Activated CD4-positive, alpha-beta T cell treated with anti-CD3 and anti-CD28 coated beads, Interleukin-2, amount 10 ng/mL, durations not matched to agents 7 days and 5 days (primary cell): ENCODE results near the gene UACA. TPM values are rescaled to one million over a fixed set of nuclear protein-coding genes. Genes with fewer than 3 reads are reported as not detected.

Experiments used
- CTCF ChIA-PET: fragments of 350-600 bp; sonication (Branson Sonifier 250); formaldehyde crosslinking; loops from one replicate; lab custom pipeline; 2021; ENCODE audit warnings: antibody characterized with exemption; lab: Charles Lee
- POLR2A ChIA-PET: fragments of 350-600 bp; sonication (Branson Sonifier 250); formaldehyde crosslinking; loops from one replicate; lab custom pipeline; 2021; ENCODE audit warnings: antibody characterized with exemption; lab: Charles Lee
- DNase-seq: peaks from one replicate; pipeline ENCODE4 v3.0.0-alpha.2; 2020
- H3K27ac Mint-ChIP-seq: one replicate; pipeline ENCODE4 v1.8.0; 2021; ENCODE audit warnings: mild to moderate bottlenecking, moderate library complexity, mixed read lengths
- H3K27me3 Mint-ChIP-seq: one replicate; pipeline ENCODE4 v1.8.0; 2021; ENCODE audit warnings: mixed read lengths
- H3K36me3 Mint-ChIP-seq: one replicate; pipeline ENCODE4 v1.8.0; 2021; ENCODE audit warnings: low read depth, mixed read lengths
- H3K4me1 Mint-ChIP-seq: one replicate; pipeline ENCODE4 v1.8.0; 2021; ENCODE audit warnings: mixed read lengths
- H3K4me3 Mint-ChIP-seq: one replicate; pipeline ENCODE4 v1.8.0; 2021; ENCODE audit warnings: mild to moderate bottlenecking, moderate library complexity, mixed read lengths
- H3K9me3 Mint-ChIP-seq: one replicate; pipeline ENCODE4 v1.8.0; 2021; ENCODE audit warnings: mixed read lengths
- total RNA-seq, 2 experiments: library from RNA; stranded (reverse); gene quantifications; one replicate each; pipeline ENCODE4 v1.2.3, GENCODE V29; 2021

UACA gene
- total RNA-seq, 2 experiments from 2014 or later, result 3.9 to 4.1 TPM

- Mint-ChIP-seq H3K4me3 (no peak overlapping the region), H3K4me1 (peaks cover 6% of the 10 kb centered on the region), H3K27me3 (peaks cover 44% of the 10 kb centered on the region), H3K36me3 (no peaks in the 10 kb centered on the region), H3K9me3 (no peaks in the 10 kb centered on the region), H3K27ac (no peak overlapping the region)
- POLR2A ChIA-PET, result no interaction called here
- no peak for DNase-seq
- CTCF ChIA-PET, result no interaction called here
These were observed 54.5 kb downstream of the UACA start for GRCh38 chr15:70708839-70709238.

- no peak overlapping the region for H3K4me3 Mint-ChIP-seq
- H3K4me1 Mint-ChIP-seq, result peaks cover 6% of the 10 kb centered on the region
- H3K9me3 Mint-ChIP-seq, result no peaks in the 10 kb centered on the region
- H3K27ac Mint-ChIP-seq, result no peak overlapping the region
- POLR2A ChIA-PET, result no interaction called here
- CTCF ChIA-PET, result interaction anchor here (0.6 kb wide), 1 partner anchor 131 kb away, joined by 4 read pairs; no protein-coding TSS in a partner anchor
- H3K36me3 Mint-ChIP-seq, result no peaks in the 10 kb centered on the region
- H3K27me3 Mint-ChIP-seq, result peaks cover 39% of the 10 kb centered on the region
- DNase-seq, result no peak
These were observed 55.6 kb downstream of the UACA start for GRCh38 chr15:70707686-70708300.

GRCh38 chr15:70704731-70705130 lies 58.6 kb downstream of the UACA start:
- POLR2A ChIA-PET, result no interaction called here
- Mint-ChIP-seq H3K27ac (no peak overlapping the region), H3K4me3 (no peak overlapping the region), H3K4me1 (no peaks in the 10 kb centered on the region), H3K27me3 (peaks cover 42% of the 10 kb centered on the region), H3K36me3 (no peaks in the 10 kb centered on the region), H3K9me3 (no peaks in the 10 kb centered on the region)
- CTCF ChIA-PET, result interaction anchor here (0.6 kb wide), 1 partner anchor 80 kb away, joined by 4 read pairs; no protein-coding TSS in a partner anchor
- DNase-seq, result no peak

GRCh38 chr15:70704166-70704565 lies 59.2 kb downstream of the UACA start:
- H3K27me3 Mint-ChIP-seq, result peaks cover 46% of the 10 kb centered on the region

GRCh38 chr15:70703096-70703878 lies 60.1 kb downstream of the UACA start:
- Mint-ChIP-seq H3K36me3 (no peaks in the 10 kb centered on the region), H3K27me3 (peaks cover 45% of the 10 kb centered on the region), H3K27ac (no peak overlapping the region), H3K4me3 (no peak overlapping the region), H3K4me1 (no peaks in the 10 kb centered on the region), H3K9me3 (no peaks in the 10 kb centered on the region)
- CTCF ChIA-PET, result interaction anchor here (0.6 to 0.7 kb wide), 2 partner anchors 9 to 1611 kb away, joined by 3 read pairs; no protein-coding TSS in a partner anchor
- POLR2A ChIA-PET, result no interaction called here
- no peak for DNase-seq

More at GRCh38 chr15:70704166-70704565, 59.2 kb downstream of the UACA start:
- H3K4me3 Mint-ChIP-seq, result no peak overlapping the region
- POLR2A ChIA-PET, result no interaction called here
- H3K4me1 Mint-ChIP-seq, result no peaks in the 10 kb centered on the region
- H3K9me3 Mint-ChIP-seq, result no peaks in the 10 kb centered on the region
- CTCF ChIA-PET, result interaction anchor here (0.6 to 0.7 kb wide), 2 partner anchors 81 to 1610 kb away, joined by 3 to 4 read pairs; no protein-coding TSS in a partner anchor
- H3K36me3 Mint-ChIP-seq, result no peaks in the 10 kb centered on the region
- no peak overlapping the region for H3K27ac Mint-ChIP-seq
- no peak for DNase-seq

- Mint-ChIP-seq H3K27ac (no peak overlapping the region), H3K36me3 (no peaks in the 10 kb centered on the region), H3K27me3 (peaks cover 44% of the 10 kb centered on the region), H3K9me3 (no peaks in the 10 kb centered on the region), H3K4me3 (no peak overlapping the region), H3K4me1 (no peaks in the 10 kb centered on the region)
- no peak for DNase-seq
- ChIA-PET CTCF (interaction anchor here (0.6 kb wide), 1 partner anchor 8 kb away, joined by 3 read pairs; no protein-coding TSS in a partner anchor), POLR2A (interaction anchor here (0.6 kb wide), 1 partner anchor 100 kb away, joined by 3 read pairs; no protein-coding TSS in a partner anchor)
These were observed 60.8 kb downstream of the UACA start for GRCh38 chr15:70702584-70702983.

- POLR2A ChIA-PET, result interaction anchor here (0.6 kb wide), 1 partner anchor 100 kb away, joined by 3 read pairs; no protein-coding TSS in a partner anchor
- DNase-seq, result no peak
- Mint-ChIP-seq H3K4me3 (no peak overlapping the region), H3K4me1 (no peaks in the 10 kb centered on the region), H3K27me3 (peaks cover 41% of the 10 kb centered on the region), H3K27ac (no peak overlapping the region), H3K36me3 (no peaks in the 10 kb centered on the region), H3K9me3 (no peaks in the 10 kb centered on the region)
- CTCF ChIA-PET, result no interaction called here
These were observed 61.3 kb downstream of the UACA start for GRCh38 chr15:70701891-70702568.

GRCh38 chr15:70701171-70701570 lies 62.2 kb downstream of the UACA start:
- no peak for DNase-seq
- Mint-ChIP-seq H3K27me3 (peaks cover 39% of the 10 kb centered on the region), H3K9me3 (no peaks in the 10 kb centered on the region), H3K4me1 (no peaks in the 10 kb centered on the region), H3K27ac (no peak overlapping the region), H3K36me3 (no peaks in the 10 kb centered on the region), H3K4me3 (no peak overlapping the region)
- ChIA-PET CTCF (no interaction called here), POLR2A (no interaction called here)

GRCh38 chr15:70699890-70700289 lies 63.5 kb downstream of the UACA start:
- Mint-ChIP-seq H3K36me3 (no peaks in the 10 kb centered on the region), H3K27me3 (peaks cover 37% of the 10 kb centered on the region), H3K4me1 (no peaks in the 10 kb centered on the region), H3K9me3 (no peaks in the 10 kb centered on the region), H3K4me3 (no peak overlapping the region), H3K27ac (no peak overlapping the region)
- DNase-seq, result no peak
- ChIA-PET POLR2A (no interaction called here), CTCF (no interaction called here)

GRCh38 chr15:70698836-70699390 lies 64.4 kb downstream of the UACA start:
- Mint-ChIP-seq H3K27ac (no peak overlapping the region), H3K27me3 (peaks cover 33% of the 10 kb centered on the region), H3K9me3 (no peaks in the 10 kb centered on the region), H3K36me3 (no peaks in the 10 kb centered on the region), H3K4me3 (no peak overlapping the region), H3K4me1 (no peaks in the 10 kb centered on the region)
- DNase-seq, result no peak
- POLR2A ChIA-PET, result no interaction called here
- CTCF ChIA-PET, result no interaction called here

- no peak overlapping the region for H3K27ac Mint-ChIP-seq
- H3K27me3 Mint-ChIP-seq, result peaks cover 30% of the 10 kb centered on the region
- no peaks in the 10 kb centered on the region for H3K36me3 Mint-ChIP-seq
- no peaks in the 10 kb centered on the region for H3K9me3 Mint-ChIP-seq
- H3K4me1 Mint-ChIP-seq, result no peaks in the 10 kb centered on the region
- H3K4me3 Mint-ChIP-seq, result no peak overlapping the region
- DNase-seq, result no peak
- ChIA-PET POLR2A (no interaction called here), CTCF (no interaction called here)
These were observed 64.9 kb downstream of the UACA start for GRCh38 chr15:70698426-70698825.

GRCh38 chr15:70690491-70691276 lies 72.7 kb downstream of the UACA start:
- Mint-ChIP-seq H3K4me3 (no peak overlapping the region), H3K27ac (no peak overlapping the region), H3K9me3 (no peaks in the 10 kb centered on the region), H3K27me3 (peaks cover 17% of the 10 kb centered on the region), H3K4me1 (no peaks in the 10 kb centered on the region), H3K36me3 (no peaks in the 10 kb centered on the region)
- ChIA-PET CTCF (no interaction called here), POLR2A (no interaction called here)
- DNase-seq, result no peak
